Endothelial cell of umbilical vein (primary cell): ENCODE results near the gene CASK. TPM values are rescaled to one million over a fixed set of nuclear protein-coding genes. Genes with fewer than 3 reads are reported as not detected.
A peak's percentile ranks its signal among the peaks of the same experiment; 100 is the strongest.

Source experiments
- BruUV-seq: library from RNA; stranded (reverse); fragments of 400-500 nt; replicated peaks from 2 replicates; lab custom pipeline; 2021; lab: Mats Ljungman, UMichigan
- CTCF ChIA-PET: fragments of 300-600, 350-600 bp; sonication (Branson Sonifier 250); formaldehyde crosslinking; loops from one replicate; lab custom pipeline; 2021; ENCODE audit warnings: antibody characterized with exemption, inconsistent platforms; lab: Charles Lee
- POLR2A ChIA-PET: fragments of 300-600, 350-600 bp; sonication (Branson Sonifier 250); formaldehyde crosslinking; loops from one replicate; lab custom pipeline; 2021; ENCODE audit warnings: antibody characterized with exemption, inconsistent platforms; lab: Charles Lee
- DNase-seq: peaks from one replicate; pipeline ENCODE4 v3.0.0-alpha.2; 2011; ENCODE audit warnings: low read depth, low spot score
- FAIRE-seq: peaks from 2 replicates; lab custom pipeline; 2011; peaks lifted over from hg19 to GRCh38; lab: Jason Lieb, UNC
- H2AFZ ChIP-seq: 2 replicates; pipeline ENCODE4 v1.6.0; 2012; ENCODE audit warnings: low read depth, low read length, control low read depth, inconsistent platforms
- H3K27ac ChIP-seq: 2 replicates; pipeline ENCODE4 v1.5.1; 2011; ENCODE audit warnings: low read depth, mild to moderate bottlenecking, control low read depth, low read length, moderate library complexity; ENCODE audit not compliant: insufficient read depth
- H3K27me3 ChIP-seq, 2 experiments: 2 replicates each; pipeline versions ENCODE4 v1.6.0 to v1.6.1; 2011; ENCODE audit warnings: low read length in 2 of 2, mixed read lengths in 1 of 2; ENCODE audit not compliant: control insufficient read depth in 2 of 2, insufficient read depth in 2 of 2
- H3K36me3 ChIP-seq, 2 experiments: 2 replicates in 1 of 2; 3 replicates in 1 of 2; pipeline ENCODE4 v1.5.1; 2011; ENCODE audit warnings: low read length in 2 of 2, mild to moderate bottlenecking in 1 of 2, moderate library complexity in 1 of 2; ENCODE audit not compliant: control insufficient read depth in 2 of 2, insufficient read depth in 2 of 2; ENCODE audit errors: extremely low read depth in 1 of 2
- H3K4me1 ChIP-seq: 3 replicates; pipeline ENCODE4 v1.5.1; 2011; ENCODE audit warnings: mild to moderate bottlenecking, low read length; ENCODE audit not compliant: control insufficient read depth, insufficient read depth; ENCODE audit errors: extremely low read depth
- H3K4me2 ChIP-seq: 2 replicates; pipeline ENCODE4 v1.6.1; 2011; ENCODE audit warnings: low read length, control low read depth, mixed read lengths; ENCODE audit not compliant: insufficient read depth
- H3K4me3 ChIP-seq, 3 experiments: fragments of 200-600 bp in 1 of 3; sonication (generic), shearing (Covaris generic) in 1 of 3; replicated peaks in 1 of 3; 2 replicates each; pipeline ENCODE4 v1.5.1; 2011 to 2016; ENCODE audit warnings: control low read depth in 3 of 3, low read length in 3 of 3, mild to moderate bottlenecking in 2 of 3, inconsistent platforms in 1 of 3, low read depth in 1 of 3, moderate library complexity in 1 of 3; ENCODE audit not compliant: insufficient read depth in 1 of 3
- H3K79me2 ChIP-seq: 2 replicates; pipeline ENCODE4 v1.6.0; 2012; ENCODE audit warnings: low read length, inconsistent platforms; ENCODE audit not compliant: control insufficient read depth, insufficient read depth
- H3K9ac ChIP-seq: replicated peaks from 2 replicates; pipeline ENCODE3; 2011; ENCODE audit warnings: low read length, control low read depth; ENCODE audit not compliant: insufficient read depth; ENCODE audit errors: extremely low read depth
- H3K9me1 ChIP-seq: replicated peaks from 3 replicates; pipeline ENCODE4 v1.6.0; 2011; ENCODE audit warnings: mild to moderate bottlenecking, low read length; ENCODE audit not compliant: control insufficient read depth, insufficient read depth; ENCODE audit errors: extremely low read depth
- H3K9me3 ChIP-seq: replicated peaks from 2 replicates; pipeline ENCODE4 v1.5.1; 2012; ENCODE audit warnings: low read length, inconsistent platforms; ENCODE audit not compliant: control insufficient read depth, insufficient read depth
- H4K20me1 ChIP-seq: replicated peaks from 2 replicates; pipeline ENCODE3; 2011; ENCODE audit warnings: mild to moderate bottlenecking, low read length; ENCODE audit not compliant: control insufficient read depth, insufficient read depth; ENCODE audit errors: extremely low read depth
- EZH2 ChIP-seq: IDR thresholded peaks from 2 replicates; pipeline ENCODE4 v1.6.1; 2012; ENCODE audit warnings: borderline replicate concordance, low read depth, mild to moderate bottlenecking, moderate library complexity, low read length, inconsistent platforms; ENCODE audit not compliant: severe bottlenecking
- FOS ChIP-seq: IDR thresholded peaks from 2 replicates; pipeline ENCODE4 v1.6.1; 2011; ENCODE audit warnings: mild to moderate bottlenecking, low read length, moderate library complexity, borderline replicate concordance; ENCODE audit not compliant: insufficient read depth
- GATA2 ChIP-seq: IDR thresholded peaks from 2 replicates; pipeline ENCODE4 v1.7.0; 2011; ENCODE audit warnings: low read depth, mild to moderate bottlenecking, moderate library complexity, mixed read lengths, low read length; ENCODE audit not compliant: insufficient read length, insufficient read depth
- MYC ChIP-seq: IDR thresholded peaks from one replicate; pipeline ENCODE4 v1.6.1; 2011; ENCODE audit warnings: mild to moderate bottlenecking, low read depth, low read length
- POLR2A ChIP-seq: IDR thresholded peaks from 2 replicates; pipeline ENCODE4 v1.6.1; 2012; ENCODE audit warnings: low read depth, mild to moderate bottlenecking, control low read depth, low read length
- POLR2AphosphoS5 ChIP-seq: IDR thresholded peaks from 2 replicates; pipeline ENCODE4 v1.6.1; 2012; ENCODE audit warnings: low read depth, mild to moderate bottlenecking, control low read depth, low read length, moderate library complexity; ENCODE audit not compliant: insufficient read depth
- dilution Hi-C: fragments of 300-500 bp; cut with MboI; formaldehyde crosslinking; loops from one replicate; pipeline ENCODE4 v1.15.0; 2019; ENCODE audit warnings: low sequenced_read_pairs; ENCODE audit not compliant: extremely low pct_ligation_motif_present
- intact Hi-C: fragments of 100-400 bp; cut with micrococcal nuclease; formaldehyde crosslinking; loops from one replicate; pipeline ENCODE4 v1.10.0; 2022
- polyA plus RNA-seq, 4 experiments: library from polyadenylated mRNA; depleted of rRNA in 3 of 4; stranded (reverse) in 3 of 4; unstranded in 1 of 4; fragments of >200 nt; gene quantifications; 2 replicates each; pipeline versions ENCODE4 v1.2.1 to v1.2.3, GENCODE V29; 2011 to 2012; ENCODE audit warnings: missing spikeins in 1 of 4
- total RNA-seq: library from RNA; stranded (reverse); gene quantifications from 2 replicates; pipeline ENCODE4 v1.2.3, GENCODE V29; 2021
- TF ChIP-seq, protein P1 (sequence below): IDR thresholded peaks from 2 replicates; pipeline ENCODE4 v1.6.1; 2011; ENCODE audit not compliant: insufficient read depth, insufficient read length
- TF ChIP-seq, protein P2 (sequence below), 2 donors: IDR thresholded peaks; 1 replicate in 1 of 2; 2 replicates in 1 of 2; pipeline ENCODE4 v1.5.1; 2011; ENCODE audit warnings: low read length in 2 of 2, mild to moderate bottlenecking in 2 of 2, moderate library complexity in 2 of 2, control low read depth in 1 of 2, inconsistent platforms in 1 of 2, low read depth in 1 of 2; ENCODE audit not compliant: insufficient read depth in 1 of 2; ENCODE audit errors: extremely low read depth in 1 of 2

The CASK gene
- total and polyA plus RNA-seq, 2 donors (not counting 3 experiments of a cell fraction or from before 2014, with no cell fraction given): 6.4 to 30.4 TPM

DNA sequence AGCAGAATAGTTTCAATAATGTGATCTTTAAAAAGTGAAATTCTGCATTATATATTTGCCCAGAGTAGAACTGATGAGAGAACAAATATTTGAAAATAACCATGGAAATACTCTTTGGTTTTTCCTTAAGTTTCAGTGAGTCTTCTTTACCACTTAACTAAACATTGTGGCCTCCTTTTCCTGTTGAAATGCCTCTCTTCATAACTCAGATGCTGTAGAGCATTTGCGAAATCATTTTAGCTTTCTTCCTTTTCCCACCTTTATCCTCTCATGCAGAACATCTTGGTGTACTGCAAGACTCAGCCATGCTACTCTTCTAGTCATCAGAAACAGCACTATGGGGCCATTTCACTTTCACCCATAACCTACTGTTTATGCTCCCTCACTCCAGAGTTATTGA is 48.2 kb downstream of the CASK start:
- H3K4me1 ChIP-seq: peaks cover 2% of the 10 kb centered on the region
- no peaks in the 10 kb centered on the region for H3K27me3 ChIP-seq
- no peak overlapping the region for H3K4me2 ChIP-seq
- H3K9me1 ChIP-seq: no peaks in the 10 kb centered on the region
- H4K20me1 ChIP-seq: no peaks in the 10 kb centered on the region
- no peak overlapping the region for H2AFZ ChIP-seq
- no peaks in the 10 kb centered on the region for H3K36me3 ChIP-seq
- no peak for DNase-seq
- CTCF ChIA-PET: no interaction called here
- POLR2A ChIA-PET: no interaction called here
- no peaks in the 10 kb centered on the region for H3K79me2 ChIP-seq
- no peak for TF ChIP-seq FOS
- TF ChIP-seq, protein P1, sequence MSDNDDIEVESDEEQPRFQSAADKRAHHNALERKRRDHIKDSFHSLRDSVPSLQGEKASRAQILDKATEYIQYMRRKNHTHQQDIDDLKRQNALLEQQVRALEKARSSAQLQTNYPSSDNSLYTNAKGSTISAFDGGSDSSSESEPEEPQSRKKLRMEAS: no peak
- no peak for TF ChIP-seq POLR2AphosphoS5
- no peak for TF ChIP-seq MYC
- dilution Hi-C loops (no loop called here), intact Hi-C loops (no loop called here)
- peak; percentile 4 for FAIRE-seq
- no peak overlapping the region for H3K9ac ChIP-seq
- H3K9me3 ChIP-seq: no peaks in the 10 kb centered on the region
- BruUV-seq: no TSS peak
- H3K27ac ChIP-seq: no peak overlapping the region
- H3K4me3 ChIP-seq: no peak overlapping the region

- H3K9me1 ChIP-seq: no peaks in the 10 kb centered on the region
- ChIA-PET POLR2A (no interaction called here), CTCF (no interaction called here)
- no peaks in the 10 kb centered on the region for H3K9me3 ChIP-seq
- H3K9ac ChIP-seq: no peak overlapping the region
- H3K4me3 ChIP-seq: no peak overlapping the region
- H3K4me1 ChIP-seq: peaks cover 2% of the 10 kb centered on the region
- no peaks in the 10 kb centered on the region for H3K36me3 ChIP-seq
- H4K20me1 ChIP-seq: no peaks in the 10 kb centered on the region
- no peak overlapping the region for H3K4me2 ChIP-seq
- FAIRE-seq (peak; percentile 72), DNase-seq (no peak)
- H2AFZ ChIP-seq: no peak overlapping the region
- no peaks in the 10 kb centered on the region for H3K27me3 ChIP-seq
- no peaks in the 10 kb centered on the region for H3K79me2 ChIP-seq
- intact Hi-C loops (no loop called here), dilution Hi-C loops (no loop called here)
- TF ChIP-seq MYC: no peak
- TF ChIP-seq GATA2: no peak
- no peak for TF ChIP-seq POLR2A
- TF ChIP-seq, protein P2, sequence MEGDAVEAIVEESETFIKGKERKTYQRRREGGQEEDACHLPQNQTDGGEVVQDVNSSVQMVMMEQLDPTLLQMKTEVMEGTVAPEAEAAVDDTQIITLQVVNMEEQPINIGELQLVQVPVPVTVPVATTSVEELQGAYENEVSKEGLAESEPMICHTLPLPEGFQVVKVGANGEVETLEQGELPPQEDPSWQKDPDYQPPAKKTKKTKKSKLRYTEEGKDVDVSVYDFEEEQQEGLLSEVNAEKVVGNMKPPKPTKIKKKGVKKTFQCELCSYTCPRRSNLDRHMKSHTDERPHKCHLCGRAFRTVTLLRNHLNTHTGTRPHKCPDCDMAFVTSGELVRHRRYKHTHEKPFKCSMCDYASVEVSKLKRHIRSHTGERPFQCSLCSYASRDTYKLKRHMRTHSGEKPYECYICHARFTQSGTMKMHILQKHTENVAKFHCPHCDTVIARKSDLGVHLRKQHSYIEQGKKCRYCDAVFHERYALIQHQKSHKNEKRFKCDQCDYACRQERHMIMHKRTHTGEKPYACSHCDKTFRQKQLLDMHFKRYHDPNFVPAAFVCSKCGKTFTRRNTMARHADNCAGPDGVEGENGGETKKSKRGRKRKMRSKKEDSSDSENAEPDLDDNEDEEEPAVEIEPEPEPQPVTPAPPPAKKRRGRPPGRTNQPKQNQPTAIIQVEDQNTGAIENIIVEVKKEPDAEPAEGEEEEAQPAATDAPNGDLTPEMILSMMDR (IDR thresholded peaks at IDR 0.05; ENCODE audit: extremely low read depth in 1 of 2, insufficient read depth in 1 of 2, low read depth in 1 of 2, low read length in 2 of 2): no peak
- TF ChIP-seq, protein P1: no peak
- no peak for TF ChIP-seq FOS
- TF ChIP-seq POLR2AphosphoS5: no peak
- no peak for TF ChIP-seq EZH2
- BruUV-seq: no TSS peak
- no peak overlapping the region for H3K27ac ChIP-seq
Observed at GRCh38 chrX:41870719-41871151, 52.6 kb downstream of the CASK start.
